Femur (tissue), 1 donor: ENCODE data around the gene PUSL1.

ENCODE experiments used
- DNase-seq: peaks from one replicate; pipeline ENCODE4 v3.0.0-alpha.2; 2017

Gene PUSL1

GRCh38 chr1:1340791-1341548, 32.6 kb downstream of the PUSL1 start:
- no peak for DNase-seq

GRCh38 chr1:1341549-1342021, 33.2 kb downstream of the PUSL1 start:
- DNase-seq = no peak

DNA sequence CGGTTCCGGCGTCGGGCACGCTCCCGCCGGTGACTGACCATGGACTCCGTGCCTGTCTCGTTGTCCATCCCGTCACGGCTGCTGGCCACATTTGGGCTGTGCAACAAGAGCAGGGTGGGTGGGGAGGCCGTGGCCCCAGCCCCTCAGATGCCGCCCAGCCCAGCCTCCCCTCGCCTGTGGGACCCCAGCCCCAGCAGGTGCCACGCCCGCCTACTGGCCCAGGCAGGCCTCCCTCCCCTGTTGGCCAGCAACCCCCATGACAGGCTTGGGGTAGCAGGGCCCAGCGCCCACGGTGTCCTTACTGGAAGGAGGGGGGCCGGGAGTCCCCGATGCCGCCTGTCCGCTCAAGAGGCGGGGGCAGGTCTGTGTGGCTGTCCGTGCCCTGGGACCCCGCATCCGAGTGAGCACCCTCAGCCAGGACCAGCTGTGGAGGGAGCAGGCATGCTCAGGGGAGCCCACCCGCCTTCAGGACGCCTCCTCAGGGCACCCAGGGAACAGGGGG, 33.7 kb downstream of the PUSL1 start:
- DNase-seq = no peak

DNA sequence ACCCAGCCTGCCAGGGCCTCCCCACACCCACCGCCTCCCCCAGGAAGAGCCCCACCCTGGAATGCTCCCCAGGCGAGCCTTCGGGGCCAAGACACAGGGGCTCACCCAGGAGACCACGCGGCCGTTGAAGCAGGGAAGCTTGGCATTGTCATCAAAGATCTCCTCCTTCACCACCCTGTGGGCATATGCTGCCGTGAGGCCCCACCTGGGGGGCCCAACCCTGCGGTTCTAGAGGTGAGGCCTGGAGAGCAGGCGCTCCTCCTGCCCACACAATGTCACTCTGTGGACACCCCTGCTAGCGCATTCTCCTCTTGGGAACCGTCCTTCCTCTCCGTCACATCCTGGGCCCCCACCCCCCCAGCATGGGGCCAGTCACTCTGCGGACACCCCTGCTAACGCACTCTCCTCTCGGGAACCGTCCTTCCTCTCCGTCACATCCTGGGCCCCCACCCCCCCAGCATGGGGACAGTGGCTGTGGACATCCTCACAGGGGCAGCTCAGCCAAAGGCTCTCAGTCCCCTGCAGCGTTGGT, 34.3 kb downstream of the PUSL1 start:
- DNase-seq = no peak

DNA sequence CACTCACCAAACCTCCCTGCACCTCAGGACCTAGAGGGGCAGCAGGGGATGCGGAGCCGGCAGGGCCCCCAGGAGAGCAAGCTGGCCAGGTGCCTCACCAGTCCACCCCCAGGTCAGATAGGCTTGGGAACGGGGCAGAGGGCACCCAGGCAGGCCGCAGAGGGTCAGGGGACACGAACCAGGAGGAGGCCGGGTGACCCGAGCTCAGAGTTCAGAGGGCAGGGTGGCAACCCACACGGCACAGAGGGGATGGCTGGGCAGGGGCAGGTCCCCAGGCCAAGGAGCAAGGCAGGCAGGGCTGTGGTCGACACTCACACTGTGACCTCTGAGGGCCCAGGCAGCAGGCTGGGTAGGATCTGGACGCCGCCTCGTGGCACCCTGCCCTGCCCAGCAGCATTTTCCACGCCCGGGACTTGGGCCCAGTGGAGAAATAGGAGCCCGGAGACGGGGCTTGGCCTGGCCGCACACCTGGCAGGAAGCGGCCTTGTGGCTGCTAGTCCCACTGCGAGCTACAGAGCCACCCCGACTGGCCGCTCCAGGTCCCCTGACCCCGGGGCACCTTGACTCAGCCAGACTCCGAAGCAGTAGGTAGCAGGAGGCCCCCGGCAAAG, 35.5 kb downstream of the PUSL1 start:
- no peak for DNase-seq

- no peak for DNase-seq
Observed at GRCh38 chr1:1344655-1345361, 36.4 kb downstream of the PUSL1 start.

GRCh38 chr1:1345384-1345783, 37.0 kb downstream of the PUSL1 start:
- DNase-seq = no peak

GRCh38 chr1:1345860-1346500, 37.6 kb downstream of the PUSL1 start:
- no peak for DNase-seq

- DNase-seq = no peak
Observed at GRCh38 chr1:1346501-1346890, 38.1 kb downstream of the PUSL1 start.

DNA sequence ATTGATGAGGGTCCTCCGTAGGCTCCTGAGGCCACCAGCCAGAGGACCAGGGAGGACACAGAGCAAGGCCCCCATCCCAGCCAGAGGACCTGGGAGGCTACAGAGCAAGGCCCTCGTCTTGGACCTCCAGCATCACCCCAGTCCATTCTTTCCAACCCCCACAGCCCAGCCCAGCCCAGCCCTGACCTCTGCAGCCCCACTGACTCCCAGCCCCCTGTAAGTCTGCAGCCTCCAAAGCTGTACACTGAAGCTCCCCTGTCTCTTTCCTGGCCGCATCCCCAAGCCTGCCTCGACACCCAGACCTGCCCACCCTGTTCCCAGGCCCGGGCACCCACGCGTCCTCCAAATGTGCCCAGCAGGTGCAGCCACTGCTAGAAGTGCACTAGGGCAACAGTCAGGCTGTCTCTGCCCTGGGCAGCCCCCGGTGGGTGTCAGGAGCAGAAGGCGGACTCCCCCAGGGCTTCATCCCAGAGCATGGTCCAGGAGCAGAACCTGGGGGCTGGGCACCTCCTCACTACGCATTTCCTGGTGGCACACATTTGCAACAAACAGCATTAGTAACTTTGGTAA, 38.7 kb downstream of the PUSL1 start:
- no peak for DNase-seq

GRCh38 chr1:1347663-1348419, 39.4 kb downstream of the PUSL1 start:
- no peak for DNase-seq

DNA sequence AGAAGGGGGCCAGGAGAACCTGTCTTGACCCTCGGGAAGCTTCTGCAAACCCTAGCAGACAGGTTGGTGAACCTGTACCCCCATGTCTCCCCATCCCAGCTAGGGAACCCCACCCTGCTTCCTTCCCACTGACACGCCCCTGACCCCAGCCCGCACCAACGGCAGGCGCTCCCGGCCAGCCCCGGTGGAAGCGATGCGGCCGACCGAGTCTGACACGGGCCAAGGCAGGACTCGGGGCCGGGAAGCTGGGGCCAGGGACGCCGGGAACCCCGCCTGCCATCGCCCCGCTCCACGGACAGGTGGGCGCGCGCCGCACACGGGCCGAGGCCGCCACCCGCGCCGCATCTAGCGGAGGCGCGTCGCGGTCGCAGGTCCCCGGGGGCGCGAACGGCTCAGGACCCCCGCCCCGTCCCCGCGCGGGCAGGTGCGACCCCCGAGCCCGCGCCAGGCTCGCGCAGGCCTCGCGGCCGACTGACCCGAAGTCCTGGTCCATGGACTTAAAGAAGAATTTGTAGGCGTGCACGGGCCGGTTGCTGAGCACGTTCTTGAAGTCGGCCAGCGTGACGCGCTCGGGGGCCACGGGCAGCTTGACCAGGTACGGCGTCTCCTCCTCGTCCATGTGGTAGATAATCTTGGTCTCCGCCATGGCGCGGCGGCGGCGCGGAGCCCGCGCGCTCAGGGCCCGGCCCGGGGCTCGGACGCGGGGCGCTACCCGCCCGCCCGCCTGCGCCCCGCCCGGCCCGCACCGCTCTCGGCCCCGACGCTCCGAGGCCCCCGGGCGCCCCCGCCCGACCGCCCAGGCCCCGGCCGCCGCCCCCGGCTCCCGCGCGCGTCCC, 40.2 kb downstream of the PUSL1 start:
- no peak for DNase-seq

GRCh38 chr1:1349256-1350012, 41.0 kb downstream of the PUSL1 start, which contains the start of gene DVL1:
TSS of gene DVL1 (minus strand) at chr1:1349418. CDS start at chr1:1349065, 353 bp downstream.
- peak; percentile 82 for DNase-seq

- DNase-seq = peak; percentile 84
Observed at GRCh38 chr1:1351511-1352427, 43.4 kb downstream of the PUSL1 start.

- DNase-seq = no peak
Observed at GRCh38 chr1:1352786-1353388, 44.5 kb downstream of the PUSL1 start.

DNA sequence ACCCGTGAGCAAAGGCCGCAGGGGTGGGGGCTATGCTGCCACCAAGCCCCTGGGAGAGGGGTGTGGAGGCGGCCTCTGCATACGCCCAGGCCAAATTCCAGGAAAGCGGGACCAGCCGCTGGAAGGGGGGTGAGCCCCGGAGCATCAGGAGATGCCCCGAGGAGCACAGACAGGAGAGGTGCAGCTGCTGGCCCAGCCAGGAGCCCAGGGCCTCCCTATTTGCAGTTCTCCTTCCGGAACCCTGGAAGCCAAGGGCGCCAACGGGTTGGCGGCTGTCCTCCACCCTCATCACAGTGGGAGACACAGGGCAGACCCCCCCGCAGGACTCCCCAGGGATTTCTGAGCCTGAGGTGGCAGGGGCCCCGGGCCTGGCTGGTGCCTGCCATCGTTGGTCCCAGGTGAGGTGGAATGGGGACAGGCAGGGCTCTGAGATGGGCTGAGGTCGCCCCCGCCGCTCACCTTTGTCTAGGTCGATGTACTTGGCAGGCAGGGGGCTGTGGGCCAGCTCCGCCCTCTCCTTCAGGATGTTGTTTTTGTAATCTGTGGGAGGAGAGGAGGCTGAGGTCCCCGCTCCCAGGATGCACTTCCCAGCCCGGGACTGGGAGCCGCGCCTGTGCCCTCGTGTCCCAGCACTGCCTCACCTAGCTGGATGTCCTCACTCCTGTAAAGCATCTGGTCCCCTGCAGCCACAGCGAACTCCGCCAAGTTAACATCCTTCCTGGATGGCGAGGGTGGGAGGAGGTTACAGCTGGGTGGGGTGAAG, 45.2 kb downstream of the PUSL1 start:
- DNase-seq = no peak
